HG03457 (cell line): ENCODE results near the gene TAC4.

ENCODE experiments used
- ATAC-seq: cut with Tn5 transposase; IDR thresholded peaks from one replicate; pipeline ENCODE4 v1.9.1; 2021; ENCODE audit warnings: moderate number of reproducible peaks; ENCODE audit not compliant: unreplicated experiment

Gene TAC4

GRCh38 chr17:49873466-49873865, 25.6 kb upstream of the TAC4 start:
- no peak for ATAC-seq

GRCh38 chr17:49872754-49873377, 25.0 kb upstream of the TAC4 start:
- no peak for ATAC-seq

GRCh38 chr17:49871211-49871610, 23.3 kb upstream of the TAC4 start:
- ATAC-seq: no peak

- no peak for ATAC-seq
These were observed 22.4 kb upstream of the TAC4 start for GRCh38 chr17:49870298-49870697.

GRCh38 chr17:49869038-49869374, 21.1 kb upstream of the TAC4 start:
- no peak for ATAC-seq

- no peak for ATAC-seq
These were observed 19.1 kb upstream of the TAC4 start for GRCh38 chr17:49866882-49867413.

- ATAC-seq: no peak
These were observed 18.1 kb upstream of the TAC4 start for GRCh38 chr17:49866019-49866380.

- no peak for ATAC-seq
These were observed 15.0 kb upstream of the TAC4 start for GRCh38 chr17:49862781-49863331.

GRCh38 chr17:49861150-49861884, 13.4 kb upstream of the TAC4 start:
- ATAC-seq: no peak

- ATAC-seq: no peak
These were observed 12.4 kb upstream of the TAC4 start for GRCh38 chr17:49859991-49860953.

- ATAC-seq: no peak
These were observed 10.9 kb upstream of the TAC4 start for GRCh38 chr17:49858796-49859195.

GRCh38 chr17:49854126-49854525, 6.3 kb upstream of the TAC4 start:
- ATAC-seq: no peak

GRCh38 chr17:49853470-49854015, 5.7 kb upstream of the TAC4 start:
- no peak for ATAC-seq

- no peak for ATAC-seq
These were observed 3.8 kb upstream of the TAC4 start for GRCh38 chr17:49851387-49852291.

- ATAC-seq: no peak
These were observed 3.0 kb upstream of the TAC4 start for GRCh38 chr17:49850772-49851386.

- no peak for ATAC-seq
These were observed 2.3 kb upstream of the TAC4 start for GRCh38 chr17:49850218-49850610.

- ATAC-seq: no peak
These were observed 870 bp upstream of the TAC4 start for GRCh38 chr17:49848739-49849138.

GRCh38 chr17:49846938-49847712, 744 bp downstream of the TAC4 start:
- ATAC-seq: no peak

GRCh38 chr17:49845321-49845720, 2.5 kb downstream of the TAC4 start:
- ATAC-seq: no peak
